Neuron (in vitro differentiated cells): ENCODE measurements around the gene COL5A2.

Experiments used
- H2AFZ ChIP-seq: one replicate; pipeline ENCODE4 v1.6.1; 2013; ENCODE audit warnings: low read depth, mild to moderate bottlenecking, inconsistent platforms, low read length, moderate library complexity
- H3K27me3 ChIP-seq: one replicate; pipeline ENCODE4 v1.6.1; 2013; ENCODE audit warnings: low read length; ENCODE audit not compliant: insufficient read depth
- H3K36me3 ChIP-seq: one replicate; pipeline ENCODE4 v1.6.1; 2013; ENCODE audit warnings: low read length; ENCODE audit not compliant: insufficient read depth
- H3K4me1 ChIP-seq: one replicate; pipeline ENCODE4 v1.6.1; 2013; ENCODE audit warnings: low read length; ENCODE audit not compliant: insufficient read depth
- H3K4me3 ChIP-seq: 2 replicates; pipeline ENCODE4 v1.5.1; 2013; ENCODE audit warnings: mild to moderate bottlenecking, low read length, moderate library complexity
- H3K9me3 ChIP-seq: one replicate; pipeline ENCODE4 v1.6.1; 2013; ENCODE audit warnings: low read length

The COL5A2 gene

DNA sequence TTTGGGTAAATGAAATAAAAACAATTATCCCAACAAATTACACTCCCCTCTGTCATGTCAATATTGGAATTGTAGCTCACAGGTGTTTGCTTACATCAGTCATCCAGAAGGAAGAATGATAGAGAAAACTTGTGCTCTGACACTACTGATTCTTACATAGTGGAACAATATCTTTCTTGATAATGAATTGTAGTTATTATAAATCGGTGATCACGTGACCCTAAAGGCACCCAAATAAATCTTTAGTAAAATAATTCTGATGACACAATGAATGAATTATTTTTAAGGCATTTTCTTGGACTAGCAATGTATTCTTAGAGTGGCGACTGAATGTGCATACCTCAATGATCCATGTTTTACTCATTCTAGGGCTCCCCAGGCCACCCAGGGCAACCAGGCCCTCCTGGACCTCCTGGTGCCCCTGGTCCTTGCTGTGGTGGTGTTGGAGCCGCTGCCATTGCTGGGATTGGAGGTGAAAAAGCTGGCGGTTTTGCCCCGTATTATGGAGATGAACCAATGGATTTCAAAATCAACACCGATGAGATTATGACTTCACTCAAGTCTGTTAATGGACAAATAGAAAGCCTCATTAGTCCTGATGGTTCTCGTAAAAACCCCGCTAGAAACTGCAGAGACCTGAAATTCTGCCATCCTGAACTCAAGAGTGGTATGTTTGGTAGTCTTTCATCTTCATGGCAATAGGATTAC, 170.9 kb downstream of the COL5A2 start:
- Histone ChIP-seq H3K9me3 (no peaks in the 10 kb centered on the region), H2AFZ (no peak overlapping the region), H3K27me3 (no peaks in the 10 kb centered on the region), H3K36me3 (no peaks in the 10 kb centered on the region), H3K4me3 (no peak overlapping the region), H3K4me1 (no peaks in the 10 kb centered on the region)

DNA sequence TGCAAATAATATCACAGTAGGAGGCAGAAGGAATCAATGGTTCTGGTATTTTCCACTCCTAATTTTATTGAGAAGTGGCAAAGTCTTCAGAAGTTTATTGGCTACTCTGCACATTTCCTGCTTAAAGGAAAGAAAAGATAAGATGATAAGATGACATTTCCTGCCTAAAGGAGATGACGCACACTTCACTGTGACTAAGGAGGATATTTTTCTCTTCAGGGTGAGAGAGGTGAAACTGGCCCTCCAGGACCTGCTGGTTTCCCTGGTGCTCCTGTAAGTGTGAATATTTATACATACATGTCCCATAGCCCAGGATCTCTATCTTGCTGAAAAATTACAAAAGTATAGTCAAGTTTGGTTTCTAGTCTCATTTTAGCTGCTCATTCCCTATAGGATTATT, 177.5 kb downstream of the COL5A2 start:
- no peaks in the 10 kb centered on the region for H3K27me3 ChIP-seq
- H3K4me3 ChIP-seq = no peak overlapping the region
- no peak overlapping the region for H2AFZ ChIP-seq
- no peaks in the 10 kb centered on the region for H3K36me3 ChIP-seq
- no peaks in the 10 kb centered on the region for H3K9me3 ChIP-seq
- no peaks in the 10 kb centered on the region for H3K4me1 ChIP-seq

DNA sequence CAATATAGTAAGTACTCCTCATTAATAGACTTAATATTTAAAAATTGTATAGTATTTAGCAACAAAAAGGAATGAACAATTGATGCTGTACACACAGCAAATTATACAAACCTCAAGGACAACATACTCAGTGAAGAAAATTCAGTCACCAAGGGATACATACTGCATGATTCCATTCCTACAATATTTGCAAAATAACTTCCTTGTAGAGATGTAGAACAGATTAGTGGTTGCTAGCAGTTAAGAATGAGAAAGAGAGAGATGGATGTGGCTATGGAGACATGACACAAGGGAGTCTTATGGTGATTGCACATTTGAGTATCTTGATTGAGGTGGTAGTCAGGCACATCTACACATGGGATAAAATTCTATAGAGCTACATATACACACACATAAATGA, 179.3 kb downstream of the COL5A2 start:
- H3K4me1 ChIP-seq = no peaks in the 10 kb centered on the region
- H3K4me3 ChIP-seq = no peak overlapping the region
- H3K9me3 ChIP-seq = no peaks in the 10 kb centered on the region
- H2AFZ ChIP-seq = no peak overlapping the region
- H3K36me3 ChIP-seq = no peaks in the 10 kb centered on the region
- no peaks in the 10 kb centered on the region for H3K27me3 ChIP-seq

DNA sequence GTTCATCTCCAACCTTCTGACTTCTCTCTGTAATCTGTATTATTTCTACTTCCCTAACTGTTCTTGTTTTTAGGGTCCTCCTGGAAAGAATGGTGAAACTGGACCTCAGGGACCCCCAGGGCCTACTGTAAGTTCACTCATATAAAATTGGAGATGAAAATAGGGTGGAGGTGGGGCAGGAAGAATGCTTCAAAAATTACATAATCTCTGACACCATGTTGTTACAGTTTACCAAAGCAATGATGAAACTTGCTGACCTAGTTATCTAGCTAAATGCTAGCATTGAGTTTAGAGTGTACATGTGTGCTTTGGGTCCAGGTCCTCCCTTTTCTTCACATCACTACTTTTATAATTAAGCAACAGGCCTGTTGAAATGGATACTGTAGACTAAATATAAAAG, 182.3 kb downstream of the COL5A2 start:
- Histone ChIP-seq H3K36me3 (no peaks in the 10 kb centered on the region), H3K4me3 (no peak overlapping the region), H2AFZ (no peak overlapping the region), H3K27me3 (no peaks in the 10 kb centered on the region), H3K4me1 (no peaks in the 10 kb centered on the region), H3K9me3 (no peaks in the 10 kb centered on the region)

DNA sequence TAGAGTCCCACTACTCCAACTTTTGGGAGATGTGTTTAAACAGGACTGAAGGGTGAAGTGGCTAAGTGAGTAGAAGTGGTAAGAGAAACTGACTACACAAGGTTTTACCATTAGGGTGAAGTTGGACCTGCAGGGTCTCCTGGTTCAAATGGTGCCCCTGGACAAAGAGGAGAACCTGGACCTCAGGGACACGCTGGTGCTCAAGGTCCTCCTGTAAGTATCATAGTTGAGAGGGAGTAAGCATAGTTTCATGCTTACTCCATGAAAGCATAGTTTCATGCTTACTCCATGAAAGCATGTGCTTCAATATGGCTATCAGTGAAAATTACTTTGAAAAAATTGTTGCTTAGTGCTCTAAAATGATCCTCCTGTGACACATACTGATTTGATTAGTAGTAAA, 186.3 kb downstream of the COL5A2 start:
- Histone ChIP-seq H3K9me3 (no peaks in the 10 kb centered on the region), H3K4me3 (no peak overlapping the region), H3K36me3 (no peaks in the 10 kb centered on the region), H3K4me1 (no peaks in the 10 kb centered on the region), H2AFZ (no peak overlapping the region), H3K27me3 (no peaks in the 10 kb centered on the region)

DNA sequence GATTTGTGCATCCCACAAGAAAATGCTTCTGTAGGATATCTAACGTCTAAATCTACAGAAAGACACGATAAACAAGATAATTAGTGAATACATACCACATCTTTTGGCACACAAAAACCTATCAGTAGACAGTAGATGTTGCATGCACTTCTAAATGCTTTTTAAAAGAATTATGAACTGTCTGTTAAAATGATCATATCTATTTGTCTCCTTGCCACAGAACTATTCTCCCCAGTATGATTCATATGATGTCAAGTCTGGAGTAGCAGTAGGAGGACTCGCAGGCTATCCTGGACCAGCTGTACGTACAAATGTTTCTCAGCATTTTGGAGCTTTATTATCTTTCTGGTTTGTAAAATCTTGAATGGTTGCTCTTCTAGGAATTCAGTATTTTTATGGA, 192.7 kb downstream of the COL5A2 start:
- Histone ChIP-seq H3K4me3 (no peak overlapping the region), H3K36me3 (no peaks in the 10 kb centered on the region), H2AFZ (no peak overlapping the region), H3K27me3 (no peaks in the 10 kb centered on the region), H3K4me1 (no peaks in the 10 kb centered on the region), H3K9me3 (no peaks in the 10 kb centered on the region)

DNA sequence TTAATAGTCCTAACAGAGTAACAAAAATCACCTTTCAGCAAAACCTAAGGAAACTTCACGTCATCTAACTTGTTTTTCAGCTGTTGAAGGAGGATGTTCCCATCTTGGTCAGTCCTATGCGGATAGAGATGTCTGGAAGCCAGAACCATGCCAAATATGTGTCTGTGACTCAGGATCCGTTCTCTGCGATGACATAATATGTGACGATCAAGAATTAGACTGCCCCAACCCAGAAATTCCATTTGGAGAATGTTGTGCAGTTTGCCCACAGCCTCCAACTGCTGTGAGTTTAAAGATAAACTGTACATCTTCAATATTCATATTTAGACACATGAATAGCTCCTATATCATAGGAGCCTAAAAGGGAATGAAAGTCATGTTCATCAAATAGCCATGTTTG, 194.9 kb downstream of the COL5A2 start:
- Histone ChIP-seq H2AFZ (no peak overlapping the region), H3K9me3 (no peaks in the 10 kb centered on the region), H3K36me3 (no peaks in the 10 kb centered on the region), H3K4me1 (peaks cover under 1% of the 10 kb centered on the region), H3K27me3 (no peaks in the 10 kb centered on the region), H3K4me3 (no peak overlapping the region)

DNA sequence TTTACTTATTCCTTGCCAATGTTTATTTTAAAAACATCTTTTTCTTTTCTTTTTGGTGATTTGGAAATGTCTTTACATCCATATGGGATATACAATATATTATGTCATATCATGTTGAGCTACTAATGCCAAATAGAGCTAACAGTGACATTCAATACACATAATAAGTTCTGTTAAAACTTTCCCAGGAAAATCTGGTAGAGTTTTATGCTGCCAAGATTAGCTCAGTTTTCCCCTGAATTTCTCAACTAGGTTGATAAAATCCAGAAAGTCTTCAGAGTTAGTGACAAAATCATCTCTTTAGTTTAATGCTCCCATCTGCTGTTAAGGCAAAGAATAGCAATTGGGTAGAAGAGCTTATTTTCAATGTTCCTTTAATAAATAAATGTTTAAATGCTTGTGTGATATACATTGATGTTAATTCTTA, 195.5 kb downstream of the COL5A2 start:
- Histone ChIP-seq H3K4me3 (no peak overlapping the region), H3K27me3 (no peaks in the 10 kb centered on the region), H3K9me3 (no peaks in the 10 kb centered on the region), H3K4me1 (peaks cover 7% of the 10 kb centered on the region), H3K36me3 (no peaks in the 10 kb centered on the region), H2AFZ (no peak overlapping the region)

DNA sequence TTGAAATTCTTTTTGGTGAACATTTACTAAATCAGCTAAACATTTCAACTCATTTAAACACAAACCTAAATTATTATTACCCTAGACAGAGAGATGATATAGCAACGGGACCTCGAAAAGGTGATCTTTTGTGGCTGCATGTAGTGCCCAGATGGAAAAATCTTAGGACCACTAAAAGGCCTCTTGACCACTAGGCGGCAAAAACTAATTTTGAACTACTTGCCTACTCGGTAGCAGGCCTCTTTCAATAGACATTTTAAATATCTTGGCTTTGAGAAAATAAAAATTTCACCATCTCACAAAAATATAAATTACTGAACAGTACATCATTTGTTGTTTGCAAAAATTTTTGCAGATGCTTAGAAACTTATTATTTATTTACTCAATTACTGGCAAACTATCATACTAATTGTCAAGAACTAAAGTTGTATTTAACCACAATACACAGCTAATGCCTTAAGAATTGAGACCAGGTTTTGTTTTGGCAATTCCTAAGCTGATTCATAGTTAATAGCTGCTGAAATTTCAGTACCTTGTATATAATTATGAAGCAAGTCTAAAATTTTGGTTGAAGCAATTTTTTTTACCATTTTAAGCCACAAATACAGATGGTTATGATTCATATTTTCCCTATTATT, 196.0 kb downstream of the COL5A2 start:
- Histone ChIP-seq H3K9me3 (no peaks in the 10 kb centered on the region), H3K27me3 (no peaks in the 10 kb centered on the region), H3K4me1 (peaks cover 12% of the 10 kb centered on the region), H3K4me3 (no peak overlapping the region), H2AFZ (no peak overlapping the region), H3K36me3 (no peaks in the 10 kb centered on the region)
